ENCODE measurements around the gene JAK2.
"Not testable (repeated sequence)": the region's sequence is repeated elsewhere in the genome, so short reads cannot be mapped to it uniquely, and the experiment has no call there.

- TF ChIP-seq CTCF, POLR2A, EP300 (IDR thresholded peaks at IDR 0.05): not testable (repeated sequence)
Measured at GRCh38 chr9:4944431-4945211, 40.5 kb upstream of the JAK2 start.
